ENCODE measurements around the gene NT5C1A.

DNA sequence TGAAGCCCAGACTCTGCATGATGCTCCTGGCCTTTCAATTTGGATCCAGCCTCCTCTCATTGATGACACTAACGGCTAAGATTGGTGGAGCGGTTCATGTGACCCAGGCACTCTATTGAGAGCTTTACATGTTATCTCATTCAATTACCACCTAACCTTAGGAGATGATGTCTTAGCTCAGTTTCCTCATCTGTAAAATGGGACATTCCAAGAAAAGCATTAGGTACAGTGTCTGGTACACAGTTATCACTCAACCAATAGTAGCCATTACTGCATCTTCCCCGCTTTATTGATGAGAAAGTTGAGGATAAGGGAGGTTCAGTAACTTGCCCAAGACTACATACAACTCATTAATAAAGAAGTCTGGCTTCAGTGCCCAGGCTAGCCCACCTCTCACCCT lies 49.5 kb downstream of the NT5C1A start:
- TF ChIP-seq POLR2A (IDR thresholded peaks at IDR 0.05; ENCODE audit: low read length) (no peak), GATA1 (IDR thresholded peaks at IDR 0.05; ENCODE audit: low read depth, low read length) (no peak)

All from erythroblast (primary cell).